ENCODE measurements around the gene PPP3CA. TPM values are rescaled to one million over a fixed set of nuclear protein-coding genes. Genes with fewer than 3 reads are reported as not detected.
A peak's percentile ranks its signal among the peaks of the same experiment; 100 is the strongest.

PPP3CA gene
- total RNA-seq, 1 donor from 2014 or later, result 48.0 TPM

DNA sequence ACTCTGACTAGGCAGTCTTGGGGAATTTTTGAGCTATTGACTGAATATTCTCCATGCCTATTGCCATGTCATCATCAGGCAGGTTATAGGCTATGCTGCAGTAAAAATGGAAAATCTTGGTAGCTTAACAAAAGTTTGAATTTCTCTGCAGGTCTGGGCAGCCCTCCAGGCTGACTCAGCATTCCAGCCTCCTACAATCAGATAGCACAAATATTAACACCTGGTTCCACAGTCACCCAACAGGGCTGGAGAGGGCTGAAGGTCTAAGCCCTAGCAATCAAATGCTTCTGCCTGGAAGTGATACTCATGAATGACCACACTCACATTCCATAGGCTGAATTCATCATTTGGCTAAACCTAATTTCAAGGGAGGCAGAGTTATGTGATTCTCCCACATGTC lies 9.6 kb upstream of the PPP3CA start:
- Histone ChIP-seq H3K27me3 (no peaks in the 10 kb centered on the region), H3K4me3 (no peak overlapping the region), H3K4me1 (peaks cover 5% of the 10 kb centered on the region), H3K9me3 (no peaks in the 10 kb centered on the region), H3K36me3 (no peaks in the 10 kb centered on the region), H3K27ac (no peak overlapping the region)
- TF ChIP-seq, protein P1, sequence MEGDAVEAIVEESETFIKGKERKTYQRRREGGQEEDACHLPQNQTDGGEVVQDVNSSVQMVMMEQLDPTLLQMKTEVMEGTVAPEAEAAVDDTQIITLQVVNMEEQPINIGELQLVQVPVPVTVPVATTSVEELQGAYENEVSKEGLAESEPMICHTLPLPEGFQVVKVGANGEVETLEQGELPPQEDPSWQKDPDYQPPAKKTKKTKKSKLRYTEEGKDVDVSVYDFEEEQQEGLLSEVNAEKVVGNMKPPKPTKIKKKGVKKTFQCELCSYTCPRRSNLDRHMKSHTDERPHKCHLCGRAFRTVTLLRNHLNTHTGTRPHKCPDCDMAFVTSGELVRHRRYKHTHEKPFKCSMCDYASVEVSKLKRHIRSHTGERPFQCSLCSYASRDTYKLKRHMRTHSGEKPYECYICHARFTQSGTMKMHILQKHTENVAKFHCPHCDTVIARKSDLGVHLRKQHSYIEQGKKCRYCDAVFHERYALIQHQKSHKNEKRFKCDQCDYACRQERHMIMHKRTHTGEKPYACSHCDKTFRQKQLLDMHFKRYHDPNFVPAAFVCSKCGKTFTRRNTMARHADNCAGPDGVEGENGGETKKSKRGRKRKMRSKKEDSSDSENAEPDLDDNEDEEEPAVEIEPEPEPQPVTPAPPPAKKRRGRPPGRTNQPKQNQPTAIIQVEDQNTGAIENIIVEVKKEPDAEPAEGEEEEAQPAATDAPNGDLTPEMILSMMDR (IDR thresholded peaks at IDR 0.05), result no peak
- DNase-seq (no peak), ATAC-seq (peak; percentile 82)
- intact Hi-C loops (cut with DNase I), result no loop called here

DNA sequence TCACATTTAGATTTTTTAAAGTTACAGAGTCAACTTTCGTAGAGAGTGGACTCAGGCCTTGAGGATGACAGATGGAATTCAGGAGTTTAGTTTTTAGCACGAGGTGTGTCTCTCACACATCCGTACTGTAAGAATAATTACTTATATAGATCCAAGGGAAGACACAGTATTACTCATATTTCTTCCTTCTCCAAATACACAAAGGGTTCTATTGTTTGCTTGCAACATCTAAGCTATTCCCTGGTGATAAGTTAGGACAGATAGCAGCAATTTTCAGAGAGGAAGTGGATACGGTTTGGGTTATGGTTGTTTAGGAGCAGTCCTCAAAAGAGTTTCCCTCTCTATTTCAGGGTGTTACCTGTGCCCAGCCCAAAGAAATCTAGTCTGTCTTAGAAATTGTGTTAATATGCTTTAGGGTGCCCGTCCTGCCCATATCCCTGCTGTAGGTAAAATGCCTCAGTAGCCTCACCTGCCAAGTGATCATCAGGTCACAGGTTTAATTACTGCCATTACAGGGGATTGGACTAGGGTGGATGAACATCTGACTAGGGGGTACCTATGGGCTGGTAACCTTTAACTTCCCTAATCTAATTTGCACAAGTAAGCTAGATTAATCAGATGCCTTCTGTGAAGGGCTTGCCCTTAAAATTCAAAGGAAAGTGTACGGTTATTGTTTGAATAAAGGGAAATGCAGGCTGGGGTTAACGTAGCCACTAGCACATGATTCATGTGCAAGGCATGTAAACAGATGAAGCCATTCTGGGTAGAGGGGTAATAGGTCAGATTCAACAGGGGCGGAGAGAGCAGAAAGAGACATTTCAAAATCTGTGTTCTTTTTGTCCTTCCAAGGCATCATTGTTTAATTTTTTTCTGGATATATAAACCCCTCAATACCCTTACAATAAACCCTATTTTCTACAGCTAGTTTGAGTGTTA lies 8.7 kb upstream of the PPP3CA start:
- intact Hi-C loops (cut with DNase I), result no loop called here
- peaks cover 5% of the 10 kb centered on the region for H3K4me1 ChIP-seq
- DNase-seq (no peak), ATAC-seq (peak; percentile 80)
- no peaks in the 10 kb centered on the region for H3K9me3 ChIP-seq
- no peak overlapping the region for H3K4me3 ChIP-seq
- no peaks in the 10 kb centered on the region for H3K36me3 ChIP-seq
- no peak overlapping the region for H3K27ac ChIP-seq
- TF ChIP-seq, protein P1 (IDR thresholded peaks at IDR 0.05), result no peak
- no peaks in the 10 kb centered on the region for H3K27me3 ChIP-seq

DNA sequence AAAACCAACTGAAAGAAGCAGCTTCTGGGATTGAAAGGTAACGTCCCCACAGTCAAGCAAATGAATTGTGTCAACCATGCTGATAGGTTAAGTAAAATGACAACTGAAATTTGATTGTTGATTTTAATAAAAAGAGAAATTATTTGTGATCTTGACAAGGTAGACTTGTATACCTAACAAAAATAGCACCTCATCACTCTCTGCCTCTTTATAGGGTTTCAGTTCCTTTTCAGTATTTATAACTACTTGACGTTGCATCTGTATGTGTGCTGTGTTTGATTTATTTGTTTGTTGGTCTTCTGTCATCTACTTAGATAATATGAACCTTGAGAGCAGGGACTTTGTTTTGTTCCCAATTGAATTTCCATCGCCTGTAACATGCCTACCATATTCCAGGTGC lies 7.9 kb upstream of the PPP3CA start:
- no peaks in the 10 kb centered on the region for H3K36me3 ChIP-seq
- no peaks in the 10 kb centered on the region for H3K27me3 ChIP-seq
- no peak overlapping the region for H3K27ac ChIP-seq
- no peak overlapping the region for H3K4me3 ChIP-seq
- DNase-seq, result no peak
- intact Hi-C loops (cut with DNase I), result no loop called here
- no peaks in the 10 kb centered on the region for H3K9me3 ChIP-seq
- TF ChIP-seq, protein P1 (IDR thresholded peaks at IDR 0.05), result no peak
- peaks cover 5% of the 10 kb centered on the region for H3K4me1 ChIP-seq
- ATAC-seq, result no peak

DNA sequence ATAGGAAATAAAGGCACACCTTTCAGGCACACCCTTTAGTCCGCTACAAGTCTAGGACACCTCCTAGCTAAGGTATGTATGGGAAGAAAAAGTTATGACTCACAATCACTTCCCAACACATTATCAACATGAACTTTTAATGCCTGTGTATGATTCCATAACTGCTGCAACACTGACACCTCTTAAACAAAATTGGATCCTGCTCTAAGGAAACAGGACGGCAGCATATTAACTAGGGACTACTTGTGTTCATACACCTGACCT lies 2.4 kb upstream of the PPP3CA start:
- H3K4me3 ChIP-seq, result no peak overlapping the region
- TF ChIP-seq, protein P1 (IDR thresholded peaks at IDR 0.05), result no peak
- no peaks in the 10 kb centered on the region for H3K9me3 ChIP-seq
- H3K27ac ChIP-seq, result no peak overlapping the region
- H3K36me3 ChIP-seq, result no peaks in the 10 kb centered on the region
- ATAC-seq (no peak), DNase-seq (no peak)
- peaks cover 15% of the 10 kb centered on the region for H3K4me1 ChIP-seq
- intact Hi-C loops (cut with DNase I), result no loop called here
- H3K27me3 ChIP-seq, result no peaks in the 10 kb centered on the region

DNA sequence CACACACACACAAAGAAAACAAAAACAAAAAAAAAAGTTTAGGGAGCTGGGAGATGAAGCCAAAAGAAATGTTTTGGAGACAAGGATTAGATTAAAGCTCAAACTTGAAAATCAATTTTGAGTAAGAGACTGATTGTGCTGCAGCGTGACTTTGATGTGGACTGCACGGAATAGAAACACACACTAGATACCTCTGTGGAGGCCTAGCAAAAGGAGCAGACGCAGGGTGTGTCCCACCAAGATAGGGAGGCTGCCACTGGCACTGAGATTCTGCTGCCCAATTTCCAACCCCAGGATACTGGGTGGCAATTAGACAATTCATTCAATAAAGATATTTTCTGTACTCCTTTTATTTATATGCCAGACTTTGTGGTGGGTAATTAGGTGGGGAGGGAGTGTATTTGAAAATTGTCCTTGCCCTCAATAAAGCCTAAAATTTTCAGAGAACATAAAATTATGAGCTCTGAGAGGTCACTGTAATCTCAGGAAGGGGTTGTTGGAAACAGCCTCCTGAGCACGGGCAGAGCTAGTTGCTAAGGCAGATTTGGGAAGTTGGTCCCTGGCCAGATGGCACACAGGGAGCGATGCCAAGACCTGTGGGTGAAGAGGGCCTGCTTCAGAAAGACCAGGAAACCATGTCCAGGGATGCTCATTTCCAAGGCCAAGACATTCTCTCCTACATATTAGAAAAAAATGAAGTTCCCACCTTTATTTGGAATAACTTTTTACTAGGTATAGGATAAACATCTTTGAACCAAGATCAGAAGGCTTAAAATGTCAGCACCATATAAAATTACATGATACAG lies 1.9 kb upstream of the PPP3CA start:
- Histone ChIP-seq H3K4me3 (peak overlapping the region; percentile 73), H3K27me3 (no peaks in the 10 kb centered on the region), H3K4me1 (peaks cover 17% of the 10 kb centered on the region), H3K36me3 (no peaks in the 10 kb centered on the region), H3K9me3 (no peaks in the 10 kb centered on the region), H3K27ac (no peak overlapping the region)
- ATAC-seq (no peak), DNase-seq (peak; percentile 78)
- intact Hi-C loops (cut with DNase I), result no loop called here
- TF ChIP-seq, protein P1 (IDR thresholded peaks at IDR 0.05), result no peak
